Measurements from ENCODE around the gene MAPKBP1. TPM values are rescaled to one million over a fixed set of nuclear protein-coding genes. Genes with fewer than 3 reads are reported as not detected.

The MAPKBP1 gene
- total RNA-seq, 4 donors from 2014 or later = 35.3 to 64.4 (median 47.7) TPM

- WGBS, 2 donors = 8 to 11% methylated on average over 7 of the region's 7 CpGs
- intact Hi-C loops (cut with DNase I; ENCODE audit: low total_unique reads) = loop anchor here (5.0 kb wide), 1 partner anchor 39 kb away; no protein-coding TSS in a partner anchor
- DNase-seq (ENCODE audit: low spot score in 2 of 2) = no peak
- TF ChIP-seq POLR2A (IDR thresholded peaks at IDR 0.05) (no peak), CTCF (IDR thresholded peaks at IDR 0.05) (no peak)
- H3K4me3 ChIP-seq (ENCODE audit: low read depth, poor library complexity, severe bottlenecking) = peak overlapping the region; percentile 78
These were observed 589 bp upstream of the MAPKBP1 start for GRCh38 chr15:41773729-41774061.

- no peak for TF ChIP-seq POLR2A (IDR thresholded peaks at IDR 0.05)
- DNase-seq (ENCODE audit: low spot score in 2 of 2) = no peak
- 3 to 5% methylated on average over 19 of the region's 19 CpGs for WGBS, 2 donors
- peak overlapping the region; percentile 78 for H3K4me3 ChIP-seq (ENCODE audit: low read depth, poor library complexity, severe bottlenecking)
- intact Hi-C loops (cut with DNase I; ENCODE audit: low total_unique reads) = loop anchor here (5.0 kb wide), 1 partner anchor 37 kb away; no protein-coding TSS in a partner anchor
These were observed 666 bp downstream of the MAPKBP1 start for GRCh38 chr15:41774882-41775417.

- intact Hi-C loops (cut with DNase I; ENCODE audit: low total_unique reads) = no loop called here
- TF ChIP-seq CTCF (IDR thresholded peaks at IDR 0.05) (no peak), POLR2A (IDR thresholded peaks at IDR 0.05) (no peak)
- 15 to 29% methylated on average over 2 of the region's 2 CpGs for WGBS, 2 donors
- DNase-seq (ENCODE audit: low spot score in 2 of 2) = no peak
- H3K4me3 ChIP-seq (ENCODE audit: low read depth, poor library complexity, severe bottlenecking) = no peak overlapping the region
These were observed 1.4 kb downstream of the MAPKBP1 start for GRCh38 chr15:41775651-41776050.

GRCh38 chr15:41777421-41777973, 3.2 kb downstream of the MAPKBP1 start:
- H3K4me3 ChIP-seq (ENCODE audit: low read depth, poor library complexity, severe bottlenecking) = no peak overlapping the region
- DNase-seq (ENCODE audit: low spot score in 2 of 2) = no peak
- intact Hi-C loops (cut with DNase I; ENCODE audit: low total_unique reads) = no loop called here
- TF ChIP-seq POLR2A (IDR thresholded peaks at IDR 0.05) (no peak), CTCF (IDR thresholded peaks at IDR 0.05) (no peak)
- WGBS, 2 donors = 57% methylated on average over 1 of the region's 1 CpG

- TF ChIP-seq CTCF (IDR thresholded peaks at IDR 0.05) = no peak
- no peak for TF ChIP-seq POLR2A (IDR thresholded peaks at IDR 0.05)
- 42 to 62% methylated on average over 1 of the region's 1 CpG for WGBS, 2 donors
- no peak for DNase-seq (ENCODE audit: low spot score in 2 of 2)
- intact Hi-C loops (cut with DNase I; ENCODE audit: low total_unique reads) = no loop called here
- no peak overlapping the region for H3K4me3 ChIP-seq (ENCODE audit: low read depth, poor library complexity, severe bottlenecking)
These were observed 4.2 kb downstream of the MAPKBP1 start for GRCh38 chr15:41778521-41778920.

- 60 to 71% methylated on average over 4 of the region's 4 CpGs for WGBS, 2 donors
- TF ChIP-seq POLR2A (IDR thresholded peaks at IDR 0.05) = no peak
- TF ChIP-seq CTCF (IDR thresholded peaks at IDR 0.05) = no peak
- no peak for DNase-seq (ENCODE audit: low spot score in 2 of 2)
- no peak overlapping the region for H3K4me3 ChIP-seq (ENCODE audit: low read depth, poor library complexity, severe bottlenecking)
- intact Hi-C loops (cut with DNase I; ENCODE audit: low total_unique reads) = no loop called here
These were observed 5.4 kb downstream of the MAPKBP1 start for GRCh38 chr15:41779662-41780157.
